SK-N-SH treated with all-trans-retinoic acid at 6 μM for 48 hours (cell line): ENCODE results near the gene GSTP1.
"Not testable (repeated sequence)": the region's sequence is repeated elsewhere in the genome, so short reads cannot be mapped to it uniquely, and the experiment has no call there.

Experiments
- ATAC-seq: fragments of 200-7000 bp; cut with Tn5 transposase; 3 replicates; pipeline ENCODE4 v1.9.1; 2020; ENCODE audit warnings: mild to moderate bottlenecking, moderate library complexity
- ARNTL ChIP-seq: fragments of 450-650 bp; formaldehyde crosslinking; IDR thresholded peaks from 2 replicates; pipeline ENCODE4 v1.5.0; 2020; ENCODE audit warnings: low read depth, mild to moderate bottlenecking, moderate library complexity, borderline replicate concordance
- BACH2 ChIP-seq: fragments of 250-450 bp; sonication (Bioruptor Pico); IDR thresholded peaks from 2 replicates; pipeline ENCODE4 v1.9.0; 2021; ENCODE audit warnings: mild to moderate bottlenecking, borderline replicate concordance
- CSDC2 ChIP-seq: fragments of 250-450 bp; sonication (Bioruptor Pico); IDR thresholded peaks from 2 replicates; pipeline ENCODE4 v1.5.0; 2020; ENCODE audit warnings: mild to moderate bottlenecking, moderate library complexity
- CSRNP3 ChIP-seq: fragments of 250-450 bp; sonication (Bioruptor Pico); IDR thresholded peaks from 2 replicates; pipeline ENCODE4 v1.5.1; 2021; ENCODE audit warnings: mild to moderate bottlenecking, moderate library complexity
- ESRRG ChIP-seq: fragments of 250-450 bp; sonication (Bioruptor Pico); IDR thresholded peaks from 2 replicates; pipeline ENCODE4 v1.6.1; 2021; ENCODE audit warnings: mild to moderate bottlenecking
- ISL1 ChIP-seq: fragments of 250-450 bp; sonication (Bioruptor Pico); IDR thresholded peaks from 2 replicates; pipeline ENCODE4 v2.1.2; 2022; ENCODE audit warnings: mild to moderate bottlenecking, moderate library complexity
- OSR1 ChIP-seq: fragments of 250-450 bp; sonication (Bioruptor Pico); IDR thresholded peaks from 2 replicates; pipeline ENCODE4 v1.8.0; 2022; ENCODE audit warnings: moderate library complexity, mild to moderate bottlenecking, inconsistent platforms
- PPARA ChIP-seq: fragments of 250-450 bp; sonication (Bioruptor Pico); IDR thresholded peaks from 2 replicates; pipeline ENCODE4 v1.5.0; 2020; ENCODE audit warnings: mild to moderate bottlenecking, borderline replicate concordance
- SNAI2 ChIP-seq: fragments of 250-450 bp; sonication (Bioruptor Pico); IDR thresholded peaks from 2 replicates; pipeline ENCODE4 v1.5.0; 2020; ENCODE audit warnings: mild to moderate bottlenecking, moderate library complexity
- TCF4 ChIP-seq: fragments of 250-450 bp; sonication (Bioruptor Pico); IDR thresholded peaks from 2 replicates; pipeline ENCODE4 v1.8.0; 2021; ENCODE audit warnings: mild to moderate bottlenecking, moderate library complexity, borderline replicate concordance
- TOX ChIP-seq: fragments of 250-450 bp; sonication (Bioruptor Pico); IDR thresholded peaks from 2 replicates; pipeline ENCODE4 v1.8.0; 2021; ENCODE audit warnings: mild to moderate bottlenecking, moderate library complexity, borderline replicate concordance
- ZFP3 ChIP-seq: fragments of 250-450 bp; sonication (Bioruptor Pico); IDR thresholded peaks from 2 replicates; pipeline ENCODE4 v1.5.0; 2020; ENCODE audit warnings: mild to moderate bottlenecking, moderate library complexity
- ZNF565 ChIP-seq: fragments of 450-650 bp; formaldehyde crosslinking; conservative IDR thresholded peaks from 2 replicates; pipeline ENCODE4 v1.5.0; 2020; ENCODE audit warnings: low read depth, mild to moderate bottlenecking, moderate library complexity
- ZNF70 ChIP-seq: fragments of 450-650 bp; formaldehyde crosslinking; IDR thresholded peaks from 2 replicates; pipeline ENCODE4 v1.5.0; 2020; ENCODE audit warnings: mild to moderate bottlenecking, moderate library complexity
- ZNF8 ChIP-seq: fragments of 450-650 bp; formaldehyde crosslinking; IDR thresholded peaks from 2 replicates; pipeline ENCODE4 v1.5.0; 2020; ENCODE audit warnings: mild to moderate bottlenecking, moderate library complexity
- TF ChIP-seq, protein P1 (sequence below): fragments of 250-450 bp; sonication (Bioruptor Pico); IDR thresholded peaks from 2 replicates; pipeline ENCODE4 v1.8.0; 2020; ENCODE audit warnings: mild to moderate bottlenecking, moderate library complexity, borderline replicate concordance

The GSTP1 gene

GRCh38 chr11:67545280-67545679, 38.3 kb upstream of the GSTP1 start (continued):
- no peak for TF ChIP-seq TCF4
- TF ChIP-seq PPARA (CRISPR knock-in tag), result no peak
- no peak for TF ChIP-seq ISL1 (CRISPR knock-in tag)
- no peak for TF ChIP-seq ESRRG (CRISPR knock-in tag)

- not testable (repeated sequence) for ATAC-seq
Measured at GRCh38 chr11:67548112-67548511, 35.5 kb upstream of the GSTP1 start.

DNA sequence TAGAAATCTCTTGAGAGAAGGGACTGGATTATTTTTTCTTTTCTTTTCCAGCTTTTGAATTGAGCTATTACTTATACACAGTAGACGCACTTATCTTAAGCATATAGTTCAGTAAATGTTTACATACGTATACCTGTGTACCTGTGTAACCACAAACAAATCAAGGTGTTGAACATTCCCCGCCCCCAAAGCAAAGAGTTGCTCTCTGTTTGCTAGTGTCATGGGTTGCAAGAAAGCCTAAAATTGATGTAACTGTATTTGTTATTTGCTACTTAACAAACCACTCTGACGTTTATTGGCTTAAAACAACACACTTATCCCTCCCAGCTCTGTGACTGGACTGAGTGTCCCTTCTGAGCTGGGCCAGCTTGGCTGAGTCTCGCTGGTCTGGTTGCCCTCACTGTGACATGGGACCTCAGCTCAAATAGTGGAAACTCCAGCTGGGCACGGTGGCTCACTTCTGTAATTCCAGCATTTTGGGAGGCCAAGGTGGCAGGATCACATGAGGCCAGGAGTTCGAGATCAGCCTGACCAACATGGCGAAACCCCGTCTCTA, 35.0 kb upstream of the GSTP1 start:
- ATAC-seq, result no peak
- TF ChIP-seq, protein P1, sequence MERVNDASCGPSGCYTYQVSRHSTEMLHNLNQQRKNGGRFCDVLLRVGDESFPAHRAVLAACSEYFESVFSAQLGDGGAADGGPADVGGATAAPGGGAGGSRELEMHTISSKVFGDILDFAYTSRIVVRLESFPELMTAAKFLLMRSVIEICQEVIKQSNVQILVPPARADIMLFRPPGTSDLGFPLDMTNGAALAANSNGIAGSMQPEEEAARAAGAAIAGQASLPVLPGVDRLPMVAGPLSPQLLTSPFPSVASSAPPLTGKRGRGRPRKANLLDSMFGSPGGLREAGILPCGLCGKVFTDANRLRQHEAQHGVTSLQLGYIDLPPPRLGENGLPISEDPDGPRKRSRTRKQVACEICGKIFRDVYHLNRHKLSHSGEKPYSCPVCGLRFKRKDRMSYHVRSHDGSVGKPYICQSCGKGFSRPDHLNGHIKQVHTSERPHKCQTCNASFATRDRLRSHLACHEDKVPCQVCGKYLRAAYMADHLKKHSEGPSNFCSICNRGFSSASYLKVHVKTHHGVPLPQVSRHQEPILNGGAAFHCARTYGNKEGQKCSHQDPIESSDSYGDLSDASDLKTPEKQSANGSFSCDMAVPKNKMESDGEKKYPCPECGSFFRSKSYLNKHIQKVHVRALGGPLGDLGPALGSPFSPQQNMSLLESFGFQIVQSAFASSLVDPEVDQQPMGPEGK, result no peak
- no peak for TF ChIP-seq ZNF565 (CRISPR knock-in tag)
- no peak for TF ChIP-seq SNAI2 (CRISPR knock-in tag)

DNA sequence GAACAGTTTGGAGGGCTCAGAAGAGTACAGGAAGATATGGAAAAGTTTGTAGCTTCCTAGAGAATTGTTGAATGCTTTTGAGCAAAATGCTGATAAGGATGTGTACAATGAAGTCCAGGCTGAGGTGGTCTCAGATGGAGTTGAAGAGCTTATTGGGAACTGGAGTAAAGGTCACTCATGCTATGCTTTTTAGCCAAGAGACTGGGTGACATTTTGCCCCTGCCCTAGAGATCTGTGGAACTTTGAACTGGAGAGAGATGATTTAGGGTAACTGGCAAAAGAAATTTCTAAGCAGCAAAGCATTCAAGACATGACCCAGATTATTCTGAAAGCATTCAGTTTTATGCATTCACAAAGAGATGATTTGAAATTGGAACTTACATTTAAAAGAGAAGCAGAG, 32.5 kb upstream of the GSTP1 start:
- no peak for ATAC-seq
- no peak for TF ChIP-seq SNAI2 (CRISPR knock-in tag)
- no peak for TF ChIP-seq CSRNP3 (CRISPR knock-in tag)
- no peak for TF ChIP-seq ZFP3 (CRISPR knock-in tag)
- no peak for TF ChIP-seq ZNF70 (CRISPR knock-in tag)
- TF ChIP-seq PPARA (CRISPR knock-in tag), result no peak
- no peak for TF ChIP-seq BACH2 (CRISPR knock-in tag)
- no peak for TF ChIP-seq OSR1 (CRISPR knock-in tag)
- TF ChIP-seq ZNF565 (CRISPR knock-in tag), result no peak
- TF ChIP-seq ARNTL (CRISPR knock-in tag), result no peak

GRCh38 chr11:67551697-67552096, 31.9 kb upstream of the GSTP1 start:
- not testable (repeated sequence) for ATAC-seq

DNA sequence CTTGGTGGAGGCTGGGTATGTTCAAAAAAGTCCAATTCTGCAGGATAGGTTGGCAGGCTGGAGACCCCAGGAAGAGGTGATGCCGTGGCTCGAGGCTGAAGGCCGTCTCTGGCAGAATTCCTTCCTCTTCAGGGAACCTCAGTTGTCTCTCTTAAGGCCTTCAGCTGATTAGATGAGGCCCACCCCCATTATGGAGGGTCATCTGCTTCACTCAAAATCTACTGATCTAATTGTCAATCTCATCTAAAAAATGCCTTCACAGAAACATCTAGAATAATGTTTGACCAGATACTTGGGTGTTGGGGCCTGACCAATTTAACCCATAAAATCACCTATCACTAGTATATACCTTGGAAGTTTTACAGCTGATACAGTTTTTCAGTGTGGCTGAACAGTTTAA, 27.4 kb upstream of the GSTP1 start:
- no peak for ATAC-seq
- TF ChIP-seq CSRNP3 (CRISPR knock-in tag) (no peak), ZNF8 (no peak), CSDC2 (CRISPR knock-in tag) (no peak), BACH2 (CRISPR knock-in tag) (no peak)

DNA sequence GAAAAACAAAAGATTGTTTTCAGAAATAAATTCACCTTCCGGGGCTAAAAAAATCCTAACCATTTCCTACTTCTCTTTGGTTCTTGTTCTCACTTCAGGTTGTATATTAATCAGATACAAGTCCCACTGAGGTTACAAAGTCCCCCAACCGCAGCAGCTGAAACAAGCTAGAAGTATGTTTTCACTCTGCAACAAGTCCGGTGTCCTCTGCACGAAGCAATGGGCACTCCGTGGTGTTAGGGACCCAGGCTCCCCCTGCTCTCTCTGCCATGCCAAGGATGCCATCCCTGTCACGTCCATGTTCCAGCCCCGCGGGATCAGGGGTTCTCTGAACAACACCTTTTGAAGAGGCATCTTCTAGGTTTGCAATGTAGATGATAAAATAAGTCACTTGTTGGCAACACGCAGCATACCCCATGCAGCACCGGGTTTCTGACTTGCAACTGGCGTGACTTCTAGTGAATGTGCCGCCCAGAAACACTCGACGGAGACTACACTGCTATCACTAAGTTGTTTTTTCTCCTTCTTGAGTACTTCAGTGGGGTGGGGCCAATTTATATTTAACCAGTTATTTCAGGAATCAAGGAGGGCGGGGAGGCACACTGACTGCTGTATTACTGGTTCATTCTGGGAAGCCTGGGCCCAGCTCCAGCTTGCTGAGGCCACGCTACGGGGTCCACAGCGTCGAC, 25.4 kb upstream of the GSTP1 start:
- no peak for TF ChIP-seq ARNTL (CRISPR knock-in tag)
- no peak for TF ChIP-seq CSDC2 (CRISPR knock-in tag)
- TF ChIP-seq ZFP3 (CRISPR knock-in tag), result no peak
- no peak for TF ChIP-seq BACH2 (CRISPR knock-in tag)
- no peak for TF ChIP-seq ZNF70 (CRISPR knock-in tag)
- no peak for TF ChIP-seq OSR1 (CRISPR knock-in tag)
- TF ChIP-seq TOX (CRISPR knock-in tag), result no peak
- no peak for TF ChIP-seq PPARA (CRISPR knock-in tag)
- no peak for TF ChIP-seq ZNF565 (CRISPR knock-in tag)
- TF ChIP-seq, protein P1, result no peak
- no peak for TF ChIP-seq CSRNP3 (CRISPR knock-in tag)
- TF ChIP-seq ZNF8, result no peak
- TF ChIP-seq, all 23 proteins: peak for 0
- no peak; the same call in 2 of the 3 replicates for ATAC-seq
